K562 (cell line): ENCODE results near the gene LEMD1. TPM values are rescaled to one million over a fixed set of nuclear protein-coding genes. Genes with fewer than 3 reads are reported as not detected.

ENCODE experiments used
- ATAC-seq: fragments of 200-7000 bp; cut with Tn5 transposase; 3 replicates; pipeline ENCODE4 v1.9.1; 2020; ENCODE audit warnings: moderate library complexity
- BruUV-seq: library from RNA; stranded (reverse); fragments of 400-500 nt; replicated peaks from 2 replicates; lab custom pipeline; 2021; lab: Mats Ljungman, UMichigan
- CTCF ChIA-PET: fragments of 300-600 bp; formaldehyde crosslinking; extraction: SDS; loops from one replicate; lab custom pipeline; 2021; ENCODE audit warnings: low intra/inter-chr PET ratio; lab: Yijun Ruan, JAX
- POLR2A ChIA-PET: fragments of 300-600, 350-650 bp; sonication (Branson Sonifier 250); formaldehyde crosslinking; extraction: SDS; loops from one replicate; lab custom pipeline; 2021; ENCODE audit warnings: antibody characterized with exemption, inconsistent platforms; lab: Yijun Ruan, JAX
- DNase-seq, 4 experiments: peaks; one replicate each; pipeline versions ENCODE4 v3.0.0 to v3.0.0-alpha.2; 2011 to 2018; ENCODE audit warnings: low spot score in 3 of 4, mixed read lengths in 3 of 4; ENCODE audit errors: extremely low read depth in 1 of 4
- FAIRE-seq: peaks from 2 replicates; lab custom pipeline; 2011; peaks lifted over from hg19 to GRCh38; lab: Jason Lieb, UNC
- H2AFZ ChIP-seq: 2 replicates; pipeline ENCODE4 v1.6.0; 2011; ENCODE audit warnings: low read depth, low read length, control low read depth, inconsistent platforms
- H3K27ac ChIP-seq: fragments of 200-600 bp; 3 replicates; pipeline ENCODE4 v1.8.0; 2011; ENCODE audit warnings: low read depth, mild to moderate bottlenecking, control low read depth, inconsistent platforms, low read length, moderate library complexity, mixed read lengths; ENCODE audit errors: extremely low read depth
- H3K27me3 ChIP-seq, 2 experiments: fragments of 300-600 bp in 1 of 2; 2 replicates in 1 of 2; 3 replicates in 1 of 2; pipeline versions ENCODE4 v1.6.0 to v1.8.0; 2011; ENCODE audit warnings: inconsistent platforms in 2 of 2, low read length in 2 of 2, mild to moderate bottlenecking in 1 of 2, mixed read lengths in 1 of 2, moderate library complexity in 1 of 2; ENCODE audit not compliant: control insufficient read depth in 2 of 2, insufficient read depth in 2 of 2
- H3K36me3 ChIP-seq: fragments of 300-600 bp; 3 replicates; pipeline ENCODE4 v1.8.0; 2011; ENCODE audit warnings: mild to moderate bottlenecking, low read length, inconsistent platforms; ENCODE audit not compliant: control insufficient read depth, insufficient read depth
- H3K4me1 ChIP-seq, 2 experiments: fragments of 200-600 bp in 1 of 2; replicated peaks in 1 of 2; 2 replicates in 1 of 2; 3 replicates in 1 of 2; pipeline versions ENCODE4 v1.5.1 to v1.8.0; 2011; ENCODE audit warnings: inconsistent platforms in 2 of 2, low read length in 2 of 2, mild to moderate bottlenecking in 1 of 2, mixed read lengths in 1 of 2, moderate library complexity in 1 of 2; ENCODE audit not compliant: control insufficient read depth in 2 of 2, insufficient read depth in 2 of 2
- H3K4me2 ChIP-seq: 2 replicates; pipeline ENCODE4 v1.6.1; 2011; ENCODE audit warnings: low read length, control low read depth, inconsistent platforms, mixed read lengths; ENCODE audit not compliant: insufficient read depth
- H3K4me3 ChIP-seq: fragments of 200-600 bp; sonication (generic), shearing (Covaris generic); 2 replicates; pipeline ENCODE4 v1.5.1; 2016; ENCODE audit warnings: control low read depth, inconsistent platforms
- H3K79me2 ChIP-seq: fragments of 200-600 bp; 3 replicates; pipeline ENCODE4 v1.8.0; 2011; ENCODE audit warnings: low read length, inconsistent platforms; ENCODE audit not compliant: control insufficient read depth, insufficient read depth
- H3K9ac ChIP-seq, 2 experiments: 2 replicates each; pipeline versions ENCODE4 v1.6.0 to v1.6.1; 2011; ENCODE audit warnings: low read depth in 2 of 2, low read length in 2 of 2, control low read depth in 1 of 2, inconsistent platforms in 1 of 2, mild to moderate bottlenecking in 1 of 2, mixed read lengths in 1 of 2; ENCODE audit not compliant: insufficient read depth in 1 of 2
- H3K9me1 ChIP-seq: one replicate; pipeline ENCODE4 v1.6.0; 2011; ENCODE audit warnings: inconsistent platforms, mild to moderate bottlenecking, low read length, moderate library complexity; ENCODE audit not compliant: control insufficient read depth, insufficient read depth
- H3K9me3 ChIP-seq: replicated peaks from 2 replicates; pipeline ENCODE4 v1.5.1; 2011; ENCODE audit warnings: low read depth, low read length, inconsistent platforms; ENCODE audit not compliant: control insufficient read depth, insufficient read depth
- H4K20me1 ChIP-seq: replicated peaks from 2 replicates; pipeline ENCODE4 v1.6.1; 2011; ENCODE audit warnings: low read length, inconsistent platforms, mixed read lengths; ENCODE audit not compliant: control insufficient read depth, insufficient read depth
- BRD9 ChIP-seq: fragments of 450-650 bp; IDR thresholded peaks from 2 replicates; pipeline ENCODE4 v1.6.1; 2018; ENCODE audit warnings: low read depth; ENCODE audit not compliant: partially characterized antibody
- DACH1 ChIP-seq: fragments of 450-650 bp; IDR thresholded peaks from 2 replicates; pipeline ENCODE4 v1.6.1; 2018; ENCODE audit not compliant: partially characterized antibody
- FOXM1 ChIP-seq, 2 experiments: fragments of 450-650 bp in 1 of 2; sonication (generic) in 1 of 2; formaldehyde crosslinking in 1 of 2; IDR thresholded peaks; 2 replicates each; pipeline versions ENCODE4 v1.6.1 to v1.9.0; 2017 to 2022; ENCODE audit warnings: low read depth in 2 of 2, mild to moderate bottlenecking in 2 of 2, missing genetic modification reagents in 1 of 2, moderate library complexity in 1 of 2
- JUN ChIP-seq, 2 experiments: sonication (generic) in 1 of 2; formaldehyde crosslinking in 1 of 2; IDR thresholded peaks; 2 replicates each; pipeline versions ENCODE4 v1.6.1 to v1.8.0; 2012 to 2022; ENCODE audit warnings: borderline replicate concordance in 2 of 2, mild to moderate bottlenecking in 2 of 2, improper control_type of control experiment in 1 of 2, low read depth in 1 of 2, low read length in 1 of 2, missing genetic modification reagents in 1 of 2
- TCF7 ChIP-seq: sonication (generic); IDR thresholded peaks from 2 replicates; pipeline ENCODE4 v1.6.1; 2016; ENCODE audit warnings: antibody characterized with exemption, borderline replicate concordance
- TCFL5 ChIP-seq: fragments of 250-450 bp; sonication (Bioruptor Pico); conservative IDR thresholded peaks from 2 replicates; pipeline ENCODE4 v1.6.1; 2021; ENCODE audit warnings: mild to moderate bottlenecking, moderate library complexity, matching md5 sums
- ZEB2 ChIP-seq: fragments of 450-650 bp; IDR thresholded peaks from 2 replicates; pipeline ENCODE4 v1.6.1; 2016
- ZKSCAN8 ChIP-seq: fragments of 200-800 bp; sonication (Bioruptor generic); IDR thresholded peaks from 2 replicates; pipeline ENCODE4 v1.6.1; 2016; ENCODE audit warnings: missing genetic modification characterization, missing compliant biosample characterization
- ZNF445 ChIP-seq: fragments of 250-450 bp; sonication (Bioruptor Pico); IDR thresholded peaks from 2 replicates; pipeline ENCODE4 v1.4.0; 2020; ENCODE audit warnings: low read depth, mild to moderate bottlenecking, moderate library complexity
- ZNF584 ChIP-seq: fragments of 200-800 bp; sonication (Bioruptor generic); IDR thresholded peaks from 2 replicates; pipeline ENCODE4 v1.6.1; 2016; ENCODE audit warnings: low read depth, mild to moderate bottlenecking, missing genetic modification characterization, missing compliant biosample characterization
- WGBS: fragments of 100-300 bp; shearing (Covaris generic); methylation state at CpG from one replicate; pipeline ENCODE4 v1.1.6; 2016; ENCODE audit warnings: low coverage, mixed read lengths; ENCODE audit not compliant: insufficient coverage; ENCODE audit errors: missing lambda C conversion rate; 5-methylcytosine and 5-hydroxymethylcytosine counted together
- in situ Hi-C: fragments of 300-500 bp; cut with MboI; formaldehyde crosslinking; loops from 4 replicates; pipeline ENCODE4 v1.15.0; 2018; ENCODE audit warnings: inconsistent platforms, mixed read lengths
- intact Hi-C: fragments of 100-400 bp; cut with micrococcal nuclease; formaldehyde crosslinking; loops from 2 replicates; pipeline ENCODE4 v1.14.2; 2022
- polyA plus RNA-seq, 8 experiments: library from polyadenylated mRNA; depleted of rRNA in 4 of 8; stranded (reverse) in 5 of 8; unstranded in 3 of 8; fragments of >200 nt; fragmentation: Nextera tagmentation in 2 of 8; fragmentation: Illumina TruSeq in 1 of 8; extraction: Ambion mirVana in 2 of 8; extraction: Trizol in 1 of 8; gene quantifications; 2 replicates each; pipeline versions ENCODE4 v1.2.1 to v1.2.3, GENCODE V29; 2011 to 2014; ENCODE audit warnings: inconsistent platforms in 1 of 8, missing spikeins in 1 of 8
- total RNA-seq, 7 experiments: library from RNA; depleted of rRNA in 6 of 7; stranded (reverse); fragments of >200 nt in 6 of 7; fragmentation: Illumina TruSeq in 2 of 7; extraction: Trizol in 2 of 7; gene quantifications; 2 replicates each; pipeline versions ENCODE4 v1.2.1 to v1.2.3, GENCODE V29; 2011 to 2021; ENCODE audit warnings: low replicate concordance in 1 of 7
- TF ChIP-seq, protein P1 (sequence below): fragments of 450-650 bp; formaldehyde crosslinking; conservative IDR thresholded peaks from 2 replicates; pipeline ENCODE4 v1.4.0; 2022; ENCODE audit warnings: mild to moderate bottlenecking, missing genetic modification characterization
- TF ChIP-seq, protein P2 (sequence below): fragments of 450-650 bp; formaldehyde crosslinking; IDR thresholded peaks from 2 replicates; pipeline ENCODE4 v1.4.0; 2020; ENCODE audit warnings: mild to moderate bottlenecking
- TF ChIP-seq, protein P3 (sequence below): IDR thresholded peaks from 2 replicates; pipeline ENCODE4 v1.6.1; 2016; ENCODE audit warnings: missing genetic modification characterization, missing compliant biosample characterization
- TF ChIP-seq, protein P4 (sequence below), 2 experiments: fragments of 450-650 bp; IDR thresholded peaks; 2 replicates each; pipeline ENCODE4 v1.6.1; 2016

The LEMD1 gene
- total and polyA plus RNA-seq, 9 of the 15 experiments (the other 6 are each of a cell fraction or from before 2014, with no cell fraction given) = 0.11 to 2.4 (median 0.57) TPM; not detected in 1

- no peaks in the 10 kb centered on the region for H3K9me3 ChIP-seq
- H3K4me2 ChIP-seq = no peak overlapping the region
- FAIRE-seq (no peak), DNase-seq (no peak), ATAC-seq (no peak)
- in situ Hi-C loops (no loop called here), intact Hi-C loops (no loop called here)
- CTCF ChIA-PET = no interaction called here
- no peaks in the 10 kb centered on the region for H3K36me3 ChIP-seq
- H3K4me3 ChIP-seq = no peak overlapping the region
- no peak overlapping the region for H2AFZ ChIP-seq
- no peaks in the 10 kb centered on the region for H3K9me1 ChIP-seq
- POLR2A ChIA-PET = interaction anchor here (0.7 kb wide), 2 partner anchors 10 to 15 kb away, joined by 3 to 4 read pairs; no protein-coding TSS in a partner anchor
- no peak overlapping the region for H3K27ac ChIP-seq
- H3K27me3 ChIP-seq = peaks cover 7 to 23% of the 10 kb centered on the region in 2 experiments; a peak in 4 of 5 replicates
- WGBS = 14% methylated on average over 5 of the region's 5 CpGs
- no TSS peak for BruUV-seq
- no peaks in the 10 kb centered on the region for H3K79me2 ChIP-seq
- H3K4me1 ChIP-seq = peaks cover 0 to 3% of the 10 kb centered on the region in 2 experiments; a peak in 1 of 5 replicates
- 0 out of 2 replicates have a peak, but pooled peaks cover 3% of the 10 kb centered on the region for H4K20me1 ChIP-seq
- H3K9ac ChIP-seq = no peak overlapping the region
- TF ChIP-seq ZKSCAN8 = no peak
- TF ChIP-seq, protein P1, sequence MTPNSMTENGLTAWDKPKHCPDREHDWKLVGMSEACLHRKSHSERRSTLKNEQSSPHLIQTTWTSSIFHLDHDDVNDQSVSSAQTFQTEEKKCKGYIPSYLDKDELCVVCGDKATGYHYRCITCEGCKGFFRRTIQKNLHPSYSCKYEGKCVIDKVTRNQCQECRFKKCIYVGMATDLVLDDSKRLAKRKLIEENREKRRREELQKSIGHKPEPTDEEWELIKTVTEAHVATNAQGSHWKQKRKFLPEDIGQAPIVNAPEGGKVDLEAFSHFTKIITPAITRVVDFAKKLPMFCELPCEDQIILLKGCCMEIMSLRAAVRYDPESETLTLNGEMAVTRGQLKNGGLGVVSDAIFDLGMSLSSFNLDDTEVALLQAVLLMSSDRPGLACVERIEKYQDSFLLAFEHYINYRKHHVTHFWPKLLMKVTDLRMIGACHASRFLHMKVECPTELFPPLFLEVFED = peak; percentile 81
- TF ChIP-seq, protein P2, sequence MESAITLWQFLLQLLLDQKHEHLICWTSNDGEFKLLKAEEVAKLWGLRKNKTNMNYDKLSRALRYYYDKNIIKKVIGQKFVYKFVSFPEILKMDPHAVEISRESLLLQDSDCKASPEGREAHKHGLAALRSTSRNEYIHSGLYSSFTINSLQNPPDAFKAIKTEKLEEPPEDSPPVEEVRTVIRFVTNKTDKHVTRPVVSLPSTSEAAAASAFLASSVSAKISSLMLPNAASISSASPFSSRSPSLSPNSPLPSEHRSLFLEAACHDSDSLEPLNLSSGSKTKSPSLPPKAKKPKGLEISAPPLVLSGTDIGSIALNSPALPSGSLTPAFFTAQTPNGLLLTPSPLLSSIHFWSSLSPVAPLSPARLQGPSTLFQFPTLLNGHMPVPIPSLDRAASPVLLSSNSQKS (CRISPR knock-in tag) = no peak
- no peak for TF ChIP-seq ZNF584 (CRISPR knock-in tag)
- no peak for TF ChIP-seq BRD9
- TF ChIP-seq, protein P3, sequence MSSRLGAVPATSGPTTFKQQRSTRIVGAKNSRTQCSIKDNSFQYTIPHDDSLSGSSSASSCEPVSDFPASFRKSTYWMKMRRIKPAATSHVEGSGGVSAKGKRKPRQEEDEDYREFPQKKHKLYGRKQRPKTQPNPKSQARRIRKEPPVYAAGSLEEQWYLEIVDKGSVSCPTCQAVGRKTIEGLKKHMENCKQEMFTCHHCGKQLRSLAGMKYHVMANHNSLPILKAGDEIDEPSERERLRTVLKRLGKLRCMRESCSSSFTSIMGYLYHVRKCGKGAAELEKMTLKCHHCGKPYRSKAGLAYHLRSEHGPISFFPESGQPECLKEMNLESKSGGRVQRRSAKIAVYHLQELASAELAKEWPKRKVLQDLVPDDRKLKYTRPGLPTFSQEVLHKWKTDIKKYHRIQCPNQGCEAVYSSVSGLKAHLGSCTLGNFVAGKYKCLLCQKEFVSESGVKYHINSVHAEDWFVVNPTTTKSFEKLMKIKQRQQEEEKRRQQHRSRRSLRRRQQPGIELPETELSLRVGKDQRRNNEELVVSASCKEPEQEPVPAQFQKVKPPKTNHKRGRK (tag) = peak; percentile 100
- TF ChIP-seq ZEB2 = no peak
- no peak for TF ChIP-seq DACH1
- no peak for TF ChIP-seq JUN (IDR thresholded peaks at IDR 0.05; ENCODE audit: borderline replicate concordance, low read depth, low read length)
- TF ChIP-seq JUN (CRISPR knock-in tag; IDR thresholded peaks at IDR 0.05; ENCODE audit: borderline replicate concordance) = no peak
- TF ChIP-seq ZNF445 (CRISPR knock-in tag) = no peak
- TF ChIP-seq TCFL5 (CRISPR knock-in tag) = no peak
- TF ChIP-seq FOXM1 (IDR thresholded peaks at IDR 0.05; ENCODE audit: low read depth) = no peak
- TF ChIP-seq FOXM1 (CRISPR knock-in tag; IDR thresholded peaks at IDR 0.05; ENCODE audit: low read depth) = no peak
- no peak for TF ChIP-seq TCF7
- TF ChIP-seq, protein P4, sequence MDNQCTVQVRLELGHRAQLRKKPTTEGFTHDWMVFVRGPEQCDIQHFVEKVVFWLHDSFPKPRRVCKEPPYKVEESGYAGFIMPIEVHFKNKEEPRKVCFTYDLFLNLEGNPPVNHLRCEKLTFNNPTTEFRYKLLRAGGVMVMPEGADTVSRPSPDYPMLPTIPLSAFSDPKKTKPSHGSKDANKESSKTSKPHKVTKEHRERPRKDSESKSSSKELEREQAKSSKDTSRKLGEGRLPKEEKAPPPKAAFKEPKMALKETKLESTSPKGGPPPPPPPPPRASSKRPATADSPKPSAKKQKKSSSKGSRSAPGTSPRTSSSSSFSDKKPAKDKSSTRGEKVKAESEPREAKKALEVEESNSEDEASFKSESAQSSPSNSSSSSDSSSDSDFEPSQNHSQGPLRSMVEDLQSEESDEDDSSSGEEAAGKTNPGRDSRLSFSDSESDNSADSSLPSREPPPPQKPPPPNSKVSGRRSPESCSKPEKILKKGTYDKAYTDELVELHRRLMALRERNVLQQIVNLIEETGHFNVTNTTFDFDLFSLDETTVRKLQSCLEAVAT (IDR thresholded peaks at IDR 0.05) = 0 out of 4 replicates have a peak, but pooled peaks of 1 of the 2 experiments have one; percentile 17
These were observed 11.1 kb downstream of the LEMD1 start for GRCh38 chr1:205410581-205411298.
